ENCODE results near the gene RAB15.

Gene RAB15

DNA sequence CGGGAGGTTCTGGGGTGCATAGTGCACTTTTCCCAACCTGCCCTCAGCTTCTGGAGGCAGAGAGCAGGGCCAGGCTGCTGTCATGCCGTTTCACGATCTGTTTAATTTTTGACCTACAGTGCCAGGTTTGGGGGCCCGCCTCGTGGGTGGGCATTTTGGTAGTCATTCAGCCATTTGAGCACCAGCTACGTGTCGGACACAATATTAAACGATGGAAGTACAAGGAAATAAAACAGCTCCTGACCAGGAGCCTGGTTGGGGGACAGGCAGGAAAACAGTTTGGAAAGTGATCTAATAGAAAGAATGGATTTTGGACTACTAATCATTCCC lies 15.3 kb upstream of the RAB15 start:
- no peak for DNase-seq

DNA sequence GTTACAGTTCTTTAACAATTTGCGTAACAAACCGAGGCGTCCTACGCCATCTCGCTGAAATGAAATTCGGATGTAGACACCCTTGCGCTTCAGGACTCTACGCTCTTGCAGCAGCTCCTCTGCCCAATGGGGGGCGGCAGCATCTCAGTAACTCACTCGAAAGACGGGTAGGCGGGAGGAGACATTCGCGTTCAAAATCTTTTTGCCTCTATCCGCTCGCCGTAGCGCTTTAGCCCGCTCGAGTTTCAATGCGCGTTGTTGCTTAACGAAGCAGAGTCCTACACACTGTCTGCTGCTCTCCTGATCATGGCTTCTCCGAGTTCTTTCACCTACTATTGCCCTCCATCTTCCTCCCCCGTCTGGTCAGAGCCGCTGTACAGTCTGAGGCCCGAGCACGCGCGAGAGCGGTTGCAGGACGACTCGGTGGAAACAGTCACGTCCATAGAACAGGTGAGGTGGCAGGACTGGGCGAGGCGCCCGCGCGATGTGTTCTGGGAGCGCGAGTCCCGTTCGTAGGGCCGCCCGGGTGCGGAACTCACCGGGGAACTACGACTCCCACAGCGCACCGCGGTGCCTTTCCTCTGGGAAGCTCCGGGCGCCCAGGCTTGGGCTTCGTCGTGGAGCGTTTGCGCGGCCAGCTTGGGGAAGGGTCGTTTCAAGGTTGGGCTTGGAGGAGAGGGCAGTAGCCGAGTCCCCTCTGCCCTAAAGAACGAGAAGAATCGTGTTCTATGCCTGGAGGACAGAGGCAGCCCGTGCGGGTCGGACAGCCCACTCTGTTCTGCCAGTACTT lies 14.7 kb upstream of the RAB15 start, which contains the start of gene FNTB:
TSS of gene FNTB (plus strand) at position 248 of the 790 bp plus-strand sequence. CDS start at position 307, 59 bp downstream.
- DNase-seq: peak; percentile 83

DNA sequence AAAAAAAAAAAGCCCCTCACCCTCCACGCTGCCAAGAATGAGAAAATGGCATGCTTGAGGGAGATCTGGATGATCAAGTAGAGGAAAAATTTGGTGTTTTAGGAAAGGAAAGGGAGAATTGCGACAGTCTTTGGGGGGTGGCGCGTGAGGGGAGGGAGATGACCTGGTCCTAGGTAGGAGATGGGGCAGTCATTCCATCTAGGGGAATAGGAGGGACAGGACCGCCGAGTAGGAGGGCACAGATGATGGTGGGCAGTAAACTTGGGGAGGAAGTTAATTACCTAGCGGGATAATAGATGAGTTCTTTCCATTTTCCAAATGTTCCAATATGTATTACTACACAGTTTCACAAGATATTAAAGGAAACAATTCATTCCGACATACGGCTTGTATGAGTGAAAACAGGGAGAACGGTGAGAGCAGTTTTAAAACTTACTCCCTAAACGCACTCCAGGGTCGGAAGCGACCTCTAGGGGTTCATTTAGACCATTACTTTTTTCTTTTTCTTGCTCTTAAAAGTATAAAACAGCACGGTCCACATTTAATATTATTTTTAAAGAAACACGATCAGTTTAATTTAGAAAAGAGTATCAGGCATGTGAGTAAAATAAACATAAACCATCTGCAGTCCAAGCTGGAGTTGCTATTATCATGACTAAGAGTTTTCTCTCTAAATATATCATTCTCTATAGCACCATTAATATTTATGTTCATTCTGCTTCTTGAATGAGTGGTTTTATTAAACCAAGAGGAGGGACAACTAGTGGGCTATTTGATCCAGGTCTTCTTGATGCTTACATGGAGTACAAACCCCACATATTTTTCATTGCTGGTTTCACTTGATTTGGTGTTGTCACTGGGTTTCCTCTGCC lies 11.5 kb upstream of the RAB15 start:
- DNase-seq: no peak

- DNase-seq: no peak
Observed at GRCh38 chr14:64979336-64980074, 7.4 kb upstream of the RAB15 start.

- no peak for DNase-seq
Observed at GRCh38 chr14:64974563-64974962, 2.4 kb upstream of the RAB15 start.

GRCh38 chr14:64973826-64974225 lies 1.7 kb upstream of the RAB15 start:
- no peak for DNase-seq

DNA sequence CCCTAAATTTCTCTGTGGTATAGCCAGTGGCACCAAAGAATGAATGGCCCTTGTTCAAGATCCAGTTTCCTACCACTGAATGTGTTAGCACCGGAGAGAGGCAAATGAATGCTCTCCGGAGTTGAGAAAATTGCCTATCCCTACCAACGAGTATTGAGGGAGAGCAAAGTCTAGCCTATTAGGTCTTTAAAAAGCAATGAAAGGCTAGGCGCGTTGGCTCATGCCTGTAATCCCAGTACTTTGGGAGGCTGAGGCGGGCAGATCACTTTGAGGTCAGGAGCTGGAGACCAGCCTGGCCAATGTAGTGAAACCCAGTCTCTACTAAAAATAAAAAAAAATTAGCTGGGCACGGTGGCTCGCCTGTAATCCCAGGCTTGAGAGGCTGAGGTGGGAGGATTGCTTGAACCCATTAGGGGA lies 898 bp upstream of the RAB15 start:
- no peak for DNase-seq

GRCh38 chr14:64971491-64971942 lies 619 bp downstream of the RAB15 start:
- no peak for DNase-seq

GRCh38 chr14:64970776-64971477 lies 1.2 kb downstream of the RAB15 start:
- no peak for DNase-seq

DNA sequence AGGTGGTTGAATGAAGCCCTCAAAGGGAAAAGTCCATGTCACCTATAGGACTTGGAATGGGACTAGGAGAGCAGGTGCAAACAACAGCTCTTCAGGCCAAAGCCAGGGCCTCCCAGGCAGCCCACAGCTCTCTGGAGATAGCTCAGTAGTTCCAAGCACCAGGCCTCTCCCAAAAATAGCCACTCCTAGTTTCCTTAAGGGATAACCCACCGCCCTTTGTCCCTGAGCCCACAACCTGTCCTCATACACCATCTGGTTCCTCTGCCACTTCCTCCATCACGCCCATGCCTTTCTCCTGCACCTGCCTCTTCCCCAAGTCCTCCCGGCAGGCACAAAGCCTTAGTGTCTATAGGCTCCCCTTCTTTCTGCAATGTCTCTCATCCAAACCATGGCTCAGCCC lies 2.1 kb downstream of the RAB15 start:
- DNase-seq: no peak

GRCh38 chr14:64968651-64969050 lies 3.5 kb downstream of the RAB15 start:
- DNase-seq: no peak

DNA sequence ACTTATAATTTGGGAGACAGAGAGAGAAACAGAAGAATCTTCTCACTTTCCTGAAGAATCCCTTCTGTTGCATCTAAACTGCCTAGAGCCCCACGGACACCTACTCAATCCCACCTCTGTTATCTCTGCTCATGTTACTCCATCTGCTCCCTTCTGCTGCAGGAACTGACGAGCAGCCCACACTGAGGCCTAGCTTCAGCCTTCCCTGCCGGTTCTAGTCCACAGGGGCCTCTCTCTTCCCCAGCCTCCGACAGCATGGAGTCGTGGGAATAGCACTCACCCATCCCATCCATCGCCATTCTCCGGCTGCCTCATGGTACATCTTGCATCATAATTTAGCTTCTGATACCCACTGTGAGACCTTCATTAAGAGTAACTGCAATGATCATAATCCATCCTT lies 4.0 kb downstream of the RAB15 start:
- no peak for DNase-seq

DNA sequence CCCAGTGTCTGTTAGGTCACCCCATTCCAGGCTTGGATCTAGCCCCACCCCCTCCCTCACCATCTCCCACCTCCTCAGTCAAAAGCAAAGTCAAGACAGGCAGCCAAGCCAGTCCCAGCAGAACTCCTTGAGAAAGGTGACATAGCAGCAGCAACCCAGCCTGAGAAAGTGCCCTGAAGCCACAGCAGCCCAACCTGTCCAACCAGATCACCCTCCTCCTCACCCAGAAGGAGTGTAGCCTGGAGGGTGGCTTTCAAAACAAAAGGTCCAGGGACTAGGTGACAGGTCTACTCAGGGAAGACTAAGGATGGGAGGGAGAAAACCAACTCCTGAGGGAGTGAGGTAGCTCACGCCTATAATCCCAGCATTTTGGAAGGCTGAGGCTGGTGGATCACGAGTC lies 5.2 kb downstream of the RAB15 start:
- no peak for DNase-seq

- DNase-seq: no peak
Observed at GRCh38 chr14:64965356-64966000, 6.7 kb downstream of the RAB15 start.

- DNase-seq: no peak
Observed at GRCh38 chr14:64963611-64964010, 8.5 kb downstream of the RAB15 start.

- no peak for DNase-seq
Observed at GRCh38 chr14:64960762-64961276, 11.3 kb downstream of the RAB15 start.

DNA sequence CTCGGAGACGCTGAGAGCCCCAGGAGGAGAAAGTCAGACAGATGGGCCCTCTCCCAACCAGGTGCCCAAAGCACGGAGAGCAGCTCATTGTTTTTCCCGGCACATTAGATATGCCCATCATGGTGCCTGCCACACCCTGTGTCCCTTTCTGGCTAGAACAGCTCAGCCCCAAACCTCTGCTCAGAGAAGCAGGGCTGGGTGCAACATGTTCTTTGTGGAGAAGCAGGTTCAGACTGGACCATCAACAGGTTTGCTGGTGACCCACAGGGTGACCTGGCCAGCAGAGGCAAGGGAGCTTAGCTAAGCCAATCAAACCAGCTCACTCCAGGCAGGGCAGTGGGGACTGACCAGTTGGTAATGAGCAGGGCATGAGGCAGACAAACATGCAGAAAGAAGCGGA lies 13.4 kb downstream of the RAB15 start:
- DNase-seq: no peak

- DNase-seq: no peak
Observed at GRCh38 chr14:64958201-64958600, 13.9 kb downstream of the RAB15 start.

GRCh38 chr14:64956697-64957406 lies 15.3 kb downstream of the RAB15 start:
- DNase-seq: no peak

DNA sequence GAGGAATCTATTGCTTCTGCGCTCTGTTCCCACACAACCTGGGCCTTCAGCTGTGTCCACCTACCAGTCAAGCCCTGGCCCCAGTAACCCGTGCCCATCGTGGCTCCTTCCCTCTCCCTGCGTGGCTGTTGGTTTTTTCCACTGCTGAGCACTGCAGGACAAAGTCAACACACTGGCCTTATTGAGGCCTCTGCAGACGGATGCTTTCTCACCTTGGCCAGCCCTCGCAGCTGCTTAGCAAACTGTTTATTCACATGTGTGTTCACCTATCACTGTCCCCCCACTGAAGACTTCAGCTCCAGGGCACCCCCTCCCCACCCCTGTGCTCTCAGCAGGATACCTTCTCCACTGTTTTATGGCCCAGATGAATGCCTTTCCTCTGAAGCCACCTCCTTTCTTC lies 16.8 kb downstream of the RAB15 start:
- no peak for DNase-seq

Measured in T-helper 9 cell (primary cell).